Femur (tissue), 1 donor: ENCODE measurements around the gene STK39.

Experiments
- DNase-seq: peaks from one replicate; pipeline ENCODE4 v3.0.0-alpha.2; 2017

STK39 gene

DNA sequence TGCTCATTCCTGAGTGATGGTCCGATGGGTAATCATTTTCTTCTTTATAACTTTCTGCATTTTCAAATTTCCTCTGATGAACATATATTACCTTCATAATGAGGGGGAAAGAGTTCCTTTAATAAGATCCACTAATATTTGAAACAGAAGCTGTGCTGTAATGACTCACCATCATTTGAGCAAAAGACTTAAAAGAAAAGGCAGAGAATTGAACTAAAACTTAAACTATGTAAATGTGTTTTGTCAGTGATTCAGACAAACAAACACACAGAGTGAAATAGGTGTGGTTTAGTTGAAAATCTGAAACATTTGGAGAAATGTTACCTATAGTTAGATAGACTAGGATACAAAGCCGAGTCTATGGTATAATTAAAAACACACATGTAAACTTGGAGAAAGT is 209.6 kb downstream of the STK39 start:
- no peak for DNase-seq

DNA sequence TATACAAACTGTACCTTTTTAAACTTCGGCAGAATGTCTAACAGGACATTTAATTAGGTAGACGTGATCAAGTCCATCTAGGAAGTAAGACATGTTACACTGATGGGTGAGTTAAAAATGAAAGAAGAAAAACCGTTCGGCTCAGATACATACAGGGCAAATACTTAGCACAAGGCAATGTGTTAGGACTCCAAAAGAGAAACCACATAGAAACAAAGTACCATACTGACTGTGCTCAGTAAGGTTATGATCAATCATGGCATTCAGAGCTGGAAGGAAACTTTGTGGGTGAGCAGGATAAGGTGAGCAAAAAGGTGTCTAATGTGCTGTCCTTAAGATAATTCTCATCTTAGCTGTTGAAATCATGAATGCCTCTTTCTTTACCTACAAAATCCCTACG is 211.9 kb downstream of the STK39 start:
- DNase-seq = no peak

DNA sequence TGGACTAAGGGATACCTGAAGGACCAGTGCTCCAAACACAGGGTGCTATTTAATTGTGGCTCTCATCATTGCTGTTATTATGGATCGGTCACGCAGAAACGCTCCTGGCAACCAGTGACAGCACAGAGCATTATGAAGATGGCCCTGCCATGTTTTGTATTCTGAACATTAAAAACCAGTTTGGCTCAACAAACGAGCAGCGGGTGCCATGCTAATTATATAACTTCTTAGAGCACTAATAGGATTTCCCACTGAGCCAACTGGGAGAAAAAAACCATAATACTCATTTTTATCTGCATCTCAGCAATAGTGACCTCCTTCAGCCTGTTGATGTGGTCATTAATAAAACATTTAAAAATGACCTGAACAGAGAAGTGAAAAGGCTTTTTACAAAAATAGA is 212.8 kb downstream of the STK39 start:
- DNase-seq = no peak

DNA sequence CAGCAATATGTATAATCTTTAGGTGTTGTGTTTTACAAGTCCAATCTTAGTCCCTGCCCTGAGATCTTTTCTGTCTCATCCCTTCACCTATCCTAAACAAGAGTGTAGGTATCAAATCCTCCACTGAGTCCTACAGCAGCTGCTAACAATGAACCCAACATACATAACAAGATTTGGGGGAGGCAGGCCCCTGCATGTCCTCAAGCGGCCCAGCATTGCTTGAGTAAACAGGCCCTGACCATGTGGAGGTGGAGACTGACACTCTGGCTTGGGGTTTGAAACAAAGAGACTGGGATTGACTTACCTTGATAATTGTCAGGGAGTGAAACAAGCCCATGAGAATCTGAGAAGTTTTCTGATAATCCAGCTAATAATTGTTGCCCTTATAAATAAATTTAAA is 213.4 kb downstream of the STK39 start:
- no peak for DNase-seq

GRCh38 chr2:168032091-168032490 is 215.3 kb downstream of the STK39 start:
- no peak for DNase-seq

DNA sequence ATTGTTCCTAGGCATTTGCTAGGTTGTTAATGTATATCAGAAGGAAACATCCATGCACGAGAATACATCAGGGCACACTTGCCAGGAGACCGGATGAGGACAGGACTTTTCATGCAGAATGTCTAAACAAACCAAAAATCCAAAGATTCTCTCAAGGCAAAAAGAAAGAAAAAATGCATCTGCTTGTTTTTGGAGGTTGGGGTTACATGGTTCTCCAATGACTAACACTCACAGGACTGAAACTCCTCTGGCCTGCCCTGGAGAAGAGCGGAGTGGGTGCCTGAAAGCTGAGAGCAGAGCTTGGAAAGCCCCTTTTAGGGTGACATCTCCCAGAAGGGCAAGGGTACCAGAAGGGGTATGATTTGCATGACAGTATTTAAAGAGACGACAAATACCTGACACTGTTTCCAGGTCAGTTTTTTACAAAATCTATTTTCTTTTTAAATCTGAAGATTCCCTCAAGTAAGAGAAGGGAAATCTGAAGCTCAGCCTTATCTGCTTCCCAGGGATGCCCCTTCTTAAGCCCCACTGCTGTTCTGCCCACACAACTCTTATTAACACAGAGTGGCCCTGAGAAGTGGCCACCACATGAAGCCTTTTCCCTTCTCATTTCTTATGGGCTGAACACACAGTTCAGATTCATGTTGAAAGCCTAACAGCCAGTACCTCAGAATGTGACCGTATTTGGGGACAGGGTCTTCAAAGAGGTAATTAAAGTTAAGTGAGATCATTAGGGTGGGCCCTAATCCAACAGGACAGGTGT is 216.4 kb downstream of the STK39 start:
- DNase-seq = no peak

DNA sequence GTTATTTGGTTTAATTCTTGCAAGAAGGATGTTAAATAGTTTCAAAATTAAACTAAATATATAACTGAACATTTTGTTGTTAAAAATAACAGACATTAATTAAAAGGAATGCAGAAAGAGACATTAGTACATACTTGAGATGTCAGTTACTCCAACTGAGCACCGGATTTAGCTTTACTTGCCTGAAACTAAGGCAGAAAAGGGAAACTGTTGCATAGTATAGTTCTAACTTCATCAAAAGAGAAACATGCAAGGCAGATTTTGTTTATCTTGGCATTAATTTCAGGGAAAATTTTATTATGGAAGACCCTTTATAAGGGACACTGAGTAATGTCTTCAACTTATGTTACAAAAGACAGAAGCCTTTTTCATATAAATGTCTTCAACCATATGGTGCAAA is 218.3 kb downstream of the STK39 start:
- DNase-seq = no peak

DNA sequence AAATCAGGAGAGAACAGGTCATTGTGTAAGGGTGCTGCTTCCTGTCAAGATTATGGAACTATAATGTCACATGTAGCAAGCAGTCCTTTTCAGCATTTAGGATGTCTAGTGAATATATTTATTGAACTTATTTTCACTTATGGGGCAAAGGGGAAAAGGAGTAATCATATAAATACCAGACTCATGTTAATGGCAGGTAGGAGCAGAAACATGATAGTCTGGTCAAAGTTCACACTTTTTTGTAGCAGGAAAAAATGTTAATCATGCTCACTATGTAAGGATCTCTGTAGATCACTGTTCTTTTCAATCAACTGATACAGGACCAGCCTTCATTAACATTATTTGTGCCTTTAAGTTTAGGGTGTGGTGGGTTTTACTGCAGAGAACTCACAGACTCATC is 219.0 kb downstream of the STK39 start:
- no peak for DNase-seq

DNA sequence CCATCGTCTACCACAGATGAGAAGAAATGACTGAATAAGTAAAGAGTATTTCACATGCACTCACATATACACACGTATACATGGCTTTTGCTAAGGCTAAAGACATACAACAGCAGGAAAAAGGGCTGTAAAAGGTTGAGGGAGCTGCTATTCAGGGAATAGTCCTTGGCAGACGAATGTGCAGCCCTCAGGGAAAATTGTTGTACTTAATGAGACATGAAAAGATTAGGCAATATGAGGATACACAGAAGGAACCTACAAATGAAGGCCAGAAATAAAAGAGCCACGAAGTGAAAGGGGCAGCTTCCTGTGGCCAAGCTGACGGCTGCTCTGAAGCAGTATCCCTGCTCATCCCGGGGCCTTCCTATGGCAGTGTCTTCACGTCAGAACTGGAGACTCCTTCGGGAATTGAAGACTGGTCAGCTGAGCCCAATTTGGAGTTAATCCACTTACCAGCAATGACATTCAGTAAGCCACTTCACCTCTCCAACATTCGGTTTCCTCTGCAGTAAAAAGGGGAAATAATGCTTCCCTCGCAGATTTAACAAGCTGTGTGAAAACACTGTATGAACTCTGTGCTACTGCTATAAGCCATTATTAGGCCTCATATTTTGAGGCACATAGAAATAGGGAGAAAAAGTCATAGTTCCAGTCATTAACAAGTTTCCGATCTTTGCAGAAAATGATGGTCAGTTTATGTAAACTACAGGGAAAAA is 221.8 kb downstream of the STK39 start:
- no peak for DNase-seq

DNA sequence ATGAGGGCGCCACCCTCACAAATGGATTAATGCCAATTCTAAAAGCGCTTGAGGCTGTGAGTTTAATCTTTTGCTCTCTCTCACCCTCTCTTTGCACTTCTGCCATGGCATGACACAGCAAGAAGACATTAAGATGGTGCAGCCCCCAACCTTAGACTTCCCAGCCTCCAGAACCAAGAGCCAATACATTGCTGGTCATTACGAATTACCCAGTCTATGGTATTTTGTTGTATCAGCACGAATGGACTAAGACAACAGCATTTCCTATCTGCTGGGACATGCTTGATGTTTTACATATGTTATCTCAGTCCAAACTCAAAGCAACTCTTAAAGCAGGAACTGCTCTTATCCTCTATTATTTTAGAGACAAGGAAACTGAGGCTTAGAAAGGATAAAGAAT is 222.9 kb downstream of the STK39 start:
- no peak for DNase-seq

DNA sequence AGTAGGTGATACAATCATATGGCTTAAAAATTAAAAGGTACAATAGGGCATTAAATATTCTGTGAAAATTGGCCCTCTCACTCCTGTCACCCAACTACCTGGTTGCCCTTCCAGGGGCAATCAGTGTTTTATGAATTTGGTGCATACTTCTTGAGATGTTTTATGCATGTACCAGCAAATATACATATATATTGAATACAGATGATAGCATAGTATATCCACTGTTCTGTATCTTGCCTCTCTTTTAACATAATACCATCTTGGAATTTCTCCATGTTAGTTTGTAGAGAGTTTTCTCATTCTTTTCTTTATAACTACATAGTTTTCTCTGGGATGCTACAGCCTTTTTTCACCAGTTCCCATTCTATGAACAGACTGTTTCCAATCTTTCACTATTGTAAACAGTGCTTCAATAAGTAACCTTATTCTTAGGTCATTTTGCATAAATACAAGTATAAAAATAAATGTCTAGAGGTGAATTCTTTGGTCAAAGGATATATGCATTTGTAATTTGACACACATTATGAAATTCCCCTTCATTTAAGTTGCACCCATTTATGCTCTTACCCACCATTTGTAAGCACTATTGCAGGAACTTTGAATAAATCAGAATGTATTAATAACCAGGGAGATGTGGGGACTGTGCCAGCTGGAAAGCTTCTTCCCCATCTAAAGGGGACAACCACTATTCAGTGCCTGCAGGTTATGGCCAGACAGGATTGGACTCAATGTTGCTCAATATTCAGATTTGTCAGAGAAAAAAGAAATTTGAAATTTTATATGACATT is 225.4 kb downstream of the STK39 start:
- DNase-seq = no peak

GRCh38 chr2:168015274-168015953 is 232.0 kb downstream of the STK39 start:
- no peak for DNase-seq

DNA sequence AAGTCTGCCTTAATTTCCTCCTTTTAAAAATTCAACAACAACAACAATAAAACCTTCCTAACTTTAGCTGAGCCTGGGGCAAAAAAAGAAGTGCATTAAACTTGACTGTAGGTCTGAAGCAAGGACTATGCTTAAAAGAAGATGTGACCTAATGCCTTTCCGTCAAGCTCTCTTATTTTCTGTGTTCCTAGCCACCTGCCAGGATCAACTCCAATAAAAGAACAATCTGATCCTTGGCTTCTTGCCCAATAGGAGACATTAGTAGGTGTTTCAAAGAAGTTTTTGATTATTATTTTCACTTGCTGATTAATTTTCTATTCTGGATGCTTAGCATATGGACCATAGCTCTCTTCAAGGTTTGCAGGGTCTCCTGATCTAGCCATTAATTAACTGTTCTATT is 237.5 kb downstream of the STK39 start:
- DNase-seq = no peak

GRCh38 chr2:168008646-168009195 is 238.7 kb downstream of the STK39 start:
- no peak for DNase-seq

- no peak for DNase-seq
Observed at GRCh38 chr2:168006498-168006897, 240.9 kb downstream of the STK39 start.

- DNase-seq = no peak
Observed at GRCh38 chr2:168005586-168005985, 241.8 kb downstream of the STK39 start.

DNA sequence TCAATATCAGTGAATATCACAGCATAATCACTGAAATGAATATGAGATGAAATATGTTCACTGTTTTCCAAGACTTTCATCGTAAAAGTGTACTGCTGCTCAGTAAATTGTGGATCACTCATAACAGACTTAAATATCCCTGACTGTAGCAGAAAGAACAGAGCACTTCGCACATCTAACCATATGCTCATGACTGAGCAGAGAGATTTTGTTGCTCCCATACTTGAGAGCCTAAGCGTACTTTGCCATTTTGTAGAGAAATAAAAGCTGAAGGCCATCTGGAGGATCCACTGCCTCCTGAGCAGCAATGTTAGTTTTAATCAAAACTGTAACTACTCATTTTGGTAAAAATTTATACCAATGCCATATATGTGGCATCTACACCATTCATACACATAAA is 243.5 kb downstream of the STK39 start:
- no peak for DNase-seq

DNA sequence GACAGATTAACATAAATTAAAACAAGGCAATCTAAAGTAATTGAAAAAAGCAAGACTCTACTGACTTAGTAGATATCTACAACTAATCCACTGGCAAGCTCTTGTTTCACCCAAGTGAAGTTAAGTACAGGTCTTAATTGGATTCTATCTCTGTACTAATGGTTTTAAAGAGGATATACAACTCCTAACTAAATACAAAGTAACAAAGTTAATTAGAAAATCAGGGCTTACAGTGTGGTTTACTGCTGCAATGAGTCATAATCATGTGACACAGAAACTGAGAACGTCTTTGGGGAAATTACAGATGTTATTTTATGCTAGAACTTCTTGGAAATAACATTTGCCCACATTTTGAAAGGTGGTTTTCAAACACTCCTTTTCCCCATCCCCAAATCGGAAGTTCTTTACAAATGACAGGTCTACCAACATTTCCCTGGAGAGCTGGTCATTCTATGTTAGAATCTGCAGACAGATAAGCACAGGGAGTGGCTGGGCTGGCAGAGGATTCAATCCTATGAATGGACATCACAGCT is 245.3 kb downstream of the STK39 start:
- DNase-seq = no peak

DNA sequence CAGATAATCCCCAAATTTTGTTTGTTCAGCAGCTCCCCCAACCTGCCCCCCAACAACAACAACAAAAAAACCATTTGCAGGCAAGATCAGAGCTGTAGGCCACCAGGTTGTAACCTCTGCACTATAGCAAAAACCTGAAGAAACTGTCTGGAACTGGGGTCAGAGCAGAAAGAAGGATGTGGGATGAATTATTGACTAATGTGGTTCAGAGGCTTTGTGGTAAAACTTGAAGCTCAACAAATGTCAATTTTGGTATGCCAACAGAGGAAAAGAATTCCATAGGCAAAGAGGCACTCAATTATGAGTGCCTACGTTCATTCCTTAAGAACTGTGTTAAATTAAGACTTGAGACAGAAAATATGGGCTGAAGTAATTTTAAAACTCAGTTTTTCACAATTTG is 255.1 kb downstream of the STK39 start:
- DNase-seq = no peak

DNA sequence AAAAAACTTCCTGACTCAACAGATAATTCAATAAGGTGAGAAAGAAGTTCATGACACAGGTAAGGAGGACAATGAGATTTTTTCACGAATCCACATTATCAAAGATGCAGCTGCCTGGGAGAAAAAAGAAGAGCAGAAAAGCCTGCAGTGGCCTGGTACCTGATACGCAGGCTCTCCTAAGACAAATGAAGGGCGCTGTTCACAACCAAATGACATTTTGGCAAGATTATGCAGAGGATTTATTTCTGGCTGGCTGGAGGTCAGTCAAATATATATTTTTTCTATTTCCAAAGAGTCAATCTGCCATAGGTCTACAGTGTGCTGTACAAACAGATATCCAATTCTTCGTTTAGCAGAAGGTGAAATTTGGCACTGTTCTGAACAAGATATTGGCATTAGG is 257.3 kb downstream of the STK39 start:
- DNase-seq = no peak

- no peak for DNase-seq
Observed at GRCh38 chr2:167988296-167988695, 259.1 kb downstream of the STK39 start.

GRCh38 chr2:167987558-167987957 is 259.8 kb downstream of the STK39 start:
- no peak for DNase-seq

DNA sequence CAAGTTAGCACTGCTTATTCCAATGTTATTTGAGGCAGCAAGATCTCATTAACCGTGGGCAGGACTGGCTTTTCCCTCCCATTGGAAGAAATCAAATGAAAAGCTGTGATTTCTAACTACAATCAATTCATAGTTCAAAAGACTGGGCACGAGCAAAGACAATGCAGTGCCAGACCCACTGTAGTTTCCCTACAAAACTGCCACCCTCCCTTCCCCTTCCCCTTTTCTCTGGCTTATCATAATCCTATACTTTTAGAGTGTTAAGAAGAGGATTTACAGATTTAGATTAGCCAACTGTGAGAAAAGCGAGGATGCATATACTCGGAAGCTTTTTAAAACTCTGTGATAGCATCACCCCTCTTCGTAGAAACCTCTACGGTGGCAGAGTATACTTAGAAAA is 260.4 kb downstream of the STK39 start:
- no peak for DNase-seq
